Karpas-422 (cell line): Measurements from ENCODE around the gene ARID3C. TPM values are rescaled to one million over a fixed set of nuclear protein-coding genes. Genes with fewer than 3 reads are reported as not detected.

Experiments used
- DNase-seq: peaks from one replicate; pipeline ENCODE4 v3.0.0-alpha.2; 2015
- H2AFZ ChIP-seq: fragments of 200-600 bp; sonication (generic); 2 replicates; pipeline ENCODE4 v1.6.1; 2014; ENCODE audit warnings: antibody characterized with exemption, low read length, mixed read lengths
- H3K27ac ChIP-seq: fragments of 200-600 bp; sonication (generic); 2 replicates; pipeline ENCODE4 v1.5.1; 2014; ENCODE audit warnings: mild to moderate bottlenecking, low read length, moderate library complexity
- H3K27me3 ChIP-seq: fragments of 200-600 bp; sonication (generic); 2 replicates; pipeline ENCODE4 v1.6.1; 2014; ENCODE audit warnings: low read length, mixed read lengths
- H3K36me3 ChIP-seq: fragments of 200-600 bp; sonication (generic); 2 replicates; pipeline ENCODE4 v1.6.1; 2014; ENCODE audit warnings: low read length, mixed read lengths; ENCODE audit not compliant: insufficient read depth
- H3K4me1 ChIP-seq: fragments of 200-600 bp; sonication (generic); 2 replicates; pipeline ENCODE4 v1.6.1; 2014; ENCODE audit warnings: mild to moderate bottlenecking, low read length, mixed read lengths
- H3K4me2 ChIP-seq: fragments of 200-600 bp; sonication (generic); 2 replicates; pipeline ENCODE4 v1.6.1; 2014; ENCODE audit warnings: low read length, low read depth, mild to moderate bottlenecking; ENCODE audit not compliant: poor library complexity, severe bottlenecking
- H3K4me3 ChIP-seq: fragments of 200-600 bp; sonication (generic); 2 replicates; pipeline ENCODE4 v1.5.1; 2014; ENCODE audit warnings: mild to moderate bottlenecking, antibody characterized with exemption, low read length, mixed read lengths
- H3K79me2 ChIP-seq: fragments of 200-600 bp; sonication (generic); 2 replicates; pipeline ENCODE4 v1.6.1; 2014; ENCODE audit warnings: mild to moderate bottlenecking, low read length, mixed read lengths
- H3K9ac ChIP-seq: fragments of 200-600 bp; sonication (generic); 2 replicates; pipeline ENCODE4 v1.6.0; 2014; ENCODE audit warnings: low read length
- H3K9me2 ChIP-seq: fragments of 200-600 bp; sonication (generic), shearing (Covaris generic); replicated peaks from 2 replicates; pipeline ENCODE4 v1.6.0; 2014; ENCODE audit warnings: mild to moderate bottlenecking, low read length, moderate library complexity; ENCODE audit not compliant: insufficient read depth
- H3K9me3 ChIP-seq: fragments of 300-700, 200-600 bp; sonication (generic); 2 replicates; pipeline ENCODE4 v1.6.1; 2014; ENCODE audit warnings: low read length, mixed read lengths
- H4K20me1 ChIP-seq: fragments of 200-600 bp; sonication (generic); 2 replicates; pipeline ENCODE4 v1.6.1; 2014; ENCODE audit warnings: mild to moderate bottlenecking, antibody characterized with exemption, low read length, low read depth; ENCODE audit not compliant: insufficient read depth
- total RNA-seq: library from RNA; depleted of rRNA; stranded (reverse); fragments of >200 nt; shearing (Covaris generic); gene quantifications from 2 replicates; pipeline ENCODE4 v1.2.3, GENCODE V29; 2014; ENCODE audit warnings: low replicate concordance

Gene ARID3C
- total RNA-seq, 1 experiment from 2014 or later, result 0.48 TPM

DNA sequence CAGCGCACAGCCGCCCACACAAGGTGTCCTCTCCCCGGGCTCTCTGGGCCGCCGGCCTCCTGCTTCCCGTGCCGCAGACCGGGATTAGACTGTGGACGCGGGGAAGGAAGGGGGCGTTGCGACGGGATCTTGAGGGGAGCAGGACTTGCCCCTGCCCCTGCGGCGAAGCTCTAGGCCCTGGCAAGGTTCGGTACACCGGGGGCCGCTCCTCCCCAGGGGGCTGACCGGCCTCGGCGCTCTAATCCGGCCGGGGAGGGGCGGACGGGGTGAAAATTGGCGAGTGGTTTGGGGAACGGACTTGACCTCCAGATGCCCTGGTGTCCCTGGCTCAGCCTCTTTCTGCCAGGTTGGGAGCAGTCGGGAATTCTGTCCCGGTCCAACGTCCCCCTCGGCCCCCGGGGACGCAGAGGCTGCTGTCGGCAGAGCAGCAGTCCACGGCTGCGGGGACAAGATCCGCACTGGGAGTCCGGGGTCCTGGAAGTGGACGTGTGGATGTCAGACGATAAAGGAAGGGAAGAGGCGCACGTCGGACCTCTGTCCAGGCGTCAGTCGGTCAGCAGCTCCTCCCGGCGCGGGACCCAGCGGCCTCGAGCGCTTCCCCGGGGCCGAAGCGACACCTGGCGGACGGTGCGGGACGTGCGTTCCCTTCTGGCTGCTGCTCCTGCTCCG, 37.5 kb downstream of the ARID3C start:
- peak; percentile 91 for DNase-seq
- Histone ChIP-seq H2AFZ (no peak overlapping the region), H3K27me3 (no peaks in the 10 kb centered on the region)

DNA sequence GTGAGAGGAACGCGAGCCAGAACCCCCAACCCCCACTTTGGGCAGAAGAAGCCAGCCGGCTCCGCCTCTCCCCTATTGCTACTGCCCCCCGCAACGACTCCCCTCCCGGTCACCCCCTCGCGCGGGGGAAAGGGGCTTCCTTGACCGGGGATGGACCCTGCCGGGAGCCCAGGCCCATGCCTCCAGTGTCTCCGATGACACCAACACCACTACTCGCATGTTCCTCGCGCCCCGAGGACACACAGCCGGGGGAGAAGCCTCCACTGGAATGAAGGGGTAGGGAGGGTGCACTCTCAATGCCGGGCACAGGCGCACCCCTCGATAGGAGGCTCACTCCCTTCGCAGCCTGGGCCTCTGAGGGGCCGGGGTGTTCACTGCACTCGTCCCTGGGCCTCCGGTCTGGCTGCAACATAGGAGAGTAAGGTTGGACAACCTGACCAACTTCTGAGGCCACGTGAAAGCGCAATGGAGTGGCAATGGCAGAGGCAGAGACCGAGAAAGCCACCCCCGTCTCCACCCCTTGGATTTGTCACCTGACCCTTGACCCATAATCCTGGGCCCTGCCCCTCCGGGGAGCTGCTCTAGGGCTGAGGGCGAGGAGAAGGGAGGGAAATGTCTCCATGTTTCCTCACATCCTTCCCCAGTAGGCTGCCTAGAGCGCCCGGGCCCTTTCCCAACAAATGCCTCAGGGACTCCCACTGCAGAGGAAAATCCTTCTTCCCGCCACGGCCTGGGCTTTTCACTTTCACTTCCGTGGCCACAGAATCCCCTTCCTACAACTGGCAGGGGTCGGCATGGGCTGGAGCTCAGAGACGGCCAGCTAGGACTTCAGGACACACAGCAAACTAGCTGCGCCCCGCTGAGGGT, 38.3 kb downstream of the ARID3C start:
- no peaks in the 10 kb centered on the region for H3K9me2 ChIP-seq
- no peaks in the 10 kb centered on the region for H3K4me1 ChIP-seq
- no peak overlapping the region for H3K27ac ChIP-seq
- H3K36me3 ChIP-seq, result no peaks in the 10 kb centered on the region
- no peak overlapping the region for H3K9ac ChIP-seq
- no peak overlapping the region for H2AFZ ChIP-seq
- peaks cover 4% of the 10 kb centered on the region; the same call in 1 of the 2 replicates for H4K20me1 ChIP-seq
- no peak for DNase-seq
- H3K79me2 ChIP-seq, result no peaks in the 10 kb centered on the region
- H3K27me3 ChIP-seq, result no peaks in the 10 kb centered on the region
- H3K4me2 ChIP-seq, result no peak overlapping the region
- no peaks in the 10 kb centered on the region for H3K9me3 ChIP-seq
- no peak overlapping the region for H3K4me3 ChIP-seq

More for the DNA sequence above, 37.5 kb downstream of the ARID3C start:
- peaks cover 4% of the 10 kb centered on the region; the same call in 1 of the 2 replicates for H4K20me1 ChIP-seq
- no peak overlapping the region for H3K27ac ChIP-seq
- H3K36me3 ChIP-seq, result no peaks in the 10 kb centered on the region
- no peaks in the 10 kb centered on the region for H3K4me1 ChIP-seq
- H3K9me3 ChIP-seq, result no peaks in the 10 kb centered on the region
- H3K9me2 ChIP-seq, result no peaks in the 10 kb centered on the region
- H3K4me3 ChIP-seq, result no peak overlapping the region
- H3K4me2 ChIP-seq, result no peak overlapping the region
- H3K79me2 ChIP-seq, result no peaks in the 10 kb centered on the region
- H3K9ac ChIP-seq, result no peak overlapping the region

DNA sequence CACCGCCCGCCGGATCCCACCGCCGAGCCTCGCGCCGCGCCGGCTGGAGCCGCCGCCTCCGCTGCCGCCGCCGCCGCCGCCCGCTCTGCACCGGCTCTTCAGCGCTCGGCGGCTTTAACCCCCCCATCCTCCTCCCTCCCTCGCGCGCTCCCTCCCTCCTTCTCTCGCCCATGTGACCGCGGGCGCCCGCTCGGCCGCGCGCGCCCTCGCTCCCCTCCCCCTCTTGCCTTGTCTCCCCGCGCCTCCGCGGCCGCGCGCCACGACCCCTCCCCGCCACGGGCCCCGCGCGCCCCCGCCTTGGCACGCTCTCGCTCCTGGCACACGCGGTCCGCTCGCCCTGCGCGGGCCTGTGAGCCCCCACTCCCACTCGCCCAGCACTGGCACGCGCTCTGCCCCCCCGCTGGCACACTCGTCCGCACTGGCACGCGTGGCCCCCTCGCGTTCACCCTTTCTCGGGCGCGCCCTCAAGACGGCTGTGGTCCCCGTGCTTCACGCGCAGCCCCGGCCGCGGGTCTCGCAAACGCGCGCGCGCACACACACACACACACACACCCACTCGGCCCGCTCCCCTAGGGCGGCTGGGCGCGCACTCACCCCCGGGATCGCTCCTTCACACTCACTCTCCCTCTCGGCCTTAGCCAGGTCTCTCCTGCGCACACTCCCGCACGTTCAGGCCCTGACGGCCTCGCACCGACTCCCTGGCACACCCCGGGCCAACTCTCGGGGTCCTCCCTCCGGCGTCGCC, 39.1 kb downstream of the ARID3C start, which contains the start of gene CNTFR:
Gene CNTFR, minus strand, starts transcription at position 89 of the 745 bp plus-strand sequence. CDS start 20,743 bp downstream, outside the sequence.
- H3K4me3 ChIP-seq, result no peak within 1 kb of the TSS
- H2AFZ ChIP-seq, result no peak within 1 kb of the TSS
- H3K27me3 ChIP-seq, result no peaks in the 10 kb centered on the region
- no peak for DNase-seq
- H3K4me1 ChIP-seq, result no peaks in the 10 kb centered on the region
- H3K9me2 ChIP-seq, result no peaks in the 10 kb centered on the region
- no peak within 1 kb of the TSS for H3K4me2 ChIP-seq
- H3K9ac ChIP-seq, result no peak within 1 kb of the TSS
- no peaks in the 10 kb centered on the region for H3K9me3 ChIP-seq
- H3K79me2 ChIP-seq, result no peaks in the 10 kb centered on the region
- no peak within 1 kb of the TSS for H3K27ac ChIP-seq
- no peaks in the 10 kb centered on the region for H3K36me3 ChIP-seq
- H4K20me1 ChIP-seq, result peaks cover 4% of the 10 kb centered on the region; the same call in 1 of the 2 replicates

DNA sequence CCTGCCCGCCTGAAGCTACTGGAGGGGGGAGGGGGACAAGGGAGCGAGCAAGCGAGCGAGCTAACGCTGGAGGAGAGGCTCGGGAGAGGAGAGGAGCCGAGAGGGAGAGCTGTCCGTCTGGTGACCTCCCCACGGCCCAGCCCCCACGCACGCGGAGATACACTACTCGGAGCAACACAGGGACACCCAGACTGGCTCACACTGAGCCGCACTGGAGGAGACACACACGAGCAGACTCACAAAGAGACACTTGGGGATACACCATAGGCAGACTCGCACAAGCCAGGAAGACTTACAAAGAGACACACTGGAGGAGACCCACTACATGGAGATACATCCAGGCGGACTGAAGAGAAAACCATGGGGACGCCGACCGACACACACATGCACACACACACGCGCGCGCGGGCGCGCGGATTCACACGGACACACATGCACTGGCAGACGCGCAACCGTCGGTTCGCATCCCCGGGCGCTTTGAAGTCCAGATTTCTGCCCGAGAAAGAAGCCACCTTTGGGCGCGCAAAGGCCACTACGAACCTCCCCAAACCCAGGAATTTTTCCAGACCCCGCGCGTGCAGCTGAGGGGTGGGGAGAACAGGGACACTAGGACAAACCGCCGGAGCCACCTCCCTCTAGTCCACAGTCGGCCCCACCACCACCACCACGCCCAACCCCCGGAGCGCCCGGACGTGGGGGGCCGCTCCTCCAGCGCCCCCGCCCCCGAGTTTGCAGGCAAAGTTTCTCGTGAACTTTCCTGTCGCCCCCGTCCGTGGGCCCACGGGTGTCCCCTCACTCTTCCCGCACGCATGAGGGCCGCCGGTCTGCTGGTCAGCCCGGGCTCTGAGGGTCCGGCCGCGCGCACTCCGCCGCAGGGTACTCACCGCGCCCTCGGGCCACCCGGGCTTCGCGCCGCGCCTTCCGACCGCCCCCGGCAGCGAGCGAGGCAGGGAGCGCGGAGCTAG, 39.9 kb downstream of the ARID3C start:
- Histone ChIP-seq H3K36me3 (no peaks in the 10 kb centered on the region), H2AFZ (no peak overlapping the region), H3K27me3 (no peaks in the 10 kb centered on the region), H4K20me1 (peaks cover 4% of the 10 kb centered on the region; the same call in 1 of the 2 replicates), H3K4me2 (no peak overlapping the region), H3K4me3 (no peak overlapping the region), H3K79me2 (no peaks in the 10 kb centered on the region), H3K9ac (no peak overlapping the region), H3K4me1 (no peaks in the 10 kb centered on the region), H3K9me3 (no peaks in the 10 kb centered on the region), H3K9me2 (no peaks in the 10 kb centered on the region), H3K27ac (no peak overlapping the region)
- DNase-seq, result no peak

DNA sequence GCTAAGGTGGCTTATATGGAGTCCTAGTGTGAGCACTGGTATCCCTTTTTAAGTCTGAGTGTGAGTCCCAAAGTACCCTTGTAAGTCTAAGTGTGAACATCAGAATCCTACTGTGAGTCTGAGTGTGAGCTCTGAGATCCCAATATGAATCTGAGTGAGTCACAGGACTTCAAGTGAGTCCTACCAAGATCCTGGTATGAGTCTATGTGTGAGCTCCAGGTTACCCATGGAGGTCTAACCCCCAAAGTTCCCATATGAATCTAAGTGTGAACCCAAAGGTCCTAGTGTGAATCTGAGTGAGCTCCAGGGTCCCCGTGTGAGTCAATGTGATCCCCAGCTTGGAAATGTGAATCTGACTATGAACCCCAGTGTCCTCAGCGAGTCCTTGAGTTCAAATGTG, 41.6 kb downstream of the ARID3C start:
- Histone ChIP-seq H3K9me2 (no peaks in the 10 kb centered on the region), H3K27me3 (no peaks in the 10 kb centered on the region), H2AFZ (no peak overlapping the region), H3K36me3 (no peaks in the 10 kb centered on the region), H3K27ac (no peak overlapping the region), H3K4me1 (no peaks in the 10 kb centered on the region), H3K4me2 (no peak overlapping the region), H3K9ac (no peak overlapping the region), H3K79me2 (no peaks in the 10 kb centered on the region), H3K9me3 (no peaks in the 10 kb centered on the region), H3K4me3 (no peak overlapping the region), H4K20me1 (peaks cover 4% of the 10 kb centered on the region; the same call in 1 of the 2 replicates)
- DNase-seq, result no peak

DNA sequence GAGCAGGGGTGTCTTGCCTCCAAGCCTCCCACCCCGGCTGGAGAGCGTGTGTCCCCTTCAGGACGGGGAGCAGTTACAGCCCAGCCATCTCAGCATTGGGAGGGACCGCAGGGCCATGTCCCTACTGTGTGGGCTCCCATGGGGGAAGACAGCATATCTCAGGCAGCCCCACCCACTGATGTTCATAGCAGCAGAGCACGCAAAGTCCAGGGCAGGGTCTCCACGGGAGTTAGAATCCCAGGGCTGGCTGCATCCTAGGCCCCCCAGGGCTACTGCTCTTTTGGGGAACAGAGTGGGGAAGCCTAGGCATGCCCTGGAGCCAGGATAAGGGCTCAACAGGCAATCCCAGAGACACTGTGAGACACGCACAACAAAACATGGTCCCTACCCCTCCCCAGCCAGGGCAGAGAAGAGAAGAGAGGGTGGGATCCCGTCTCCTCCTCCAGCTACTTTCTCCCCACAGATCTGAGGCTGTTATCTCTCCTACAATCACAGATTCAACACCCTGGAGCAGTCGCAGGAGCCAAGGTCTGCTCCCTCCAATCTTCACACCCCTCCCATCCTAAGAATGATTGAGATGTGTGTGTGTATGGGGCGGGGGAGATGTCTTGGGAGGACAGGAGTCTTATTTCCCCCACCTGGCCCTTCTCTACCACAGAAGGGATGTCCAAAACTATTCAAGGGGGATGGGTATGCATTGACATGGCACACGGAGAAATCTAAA, 42.8 kb downstream of the ARID3C start:
- no peak for DNase-seq
- Histone ChIP-seq H4K20me1 (no peaks in the 10 kb centered on the region; the same call in 1 of the 2 replicates), H3K4me3 (no peak overlapping the region), H3K9ac (no peak overlapping the region), H3K27me3 (no peaks in the 10 kb centered on the region), H3K4me2 (no peak overlapping the region), H3K9me3 (no peaks in the 10 kb centered on the region), H3K79me2 (no peaks in the 10 kb centered on the region), H3K4me1 (no peaks in the 10 kb centered on the region), H3K9me2 (no peaks in the 10 kb centered on the region), H2AFZ (no peak overlapping the region), H3K27ac (no peak overlapping the region), H3K36me3 (no peaks in the 10 kb centered on the region)

DNA sequence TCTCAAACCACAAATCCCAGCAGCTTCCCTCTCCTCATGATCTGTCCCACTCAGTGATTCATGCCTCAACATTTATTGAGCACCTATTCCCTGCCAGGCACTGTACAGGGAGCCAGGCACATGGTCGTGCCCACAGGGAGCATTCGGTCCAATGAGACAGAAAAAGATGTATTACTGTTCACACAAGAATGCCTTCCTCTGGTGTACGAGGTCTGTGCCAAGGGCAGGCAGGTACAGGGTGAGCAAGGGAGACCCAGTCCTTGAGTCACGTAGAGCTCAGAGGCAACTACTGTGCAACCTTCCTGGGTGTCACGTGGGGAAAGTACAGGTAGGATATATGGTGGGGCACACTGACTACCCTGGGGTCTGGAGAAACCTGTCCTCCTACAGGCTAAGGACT, 43.9 kb downstream of the ARID3C start:
- Histone ChIP-seq H3K4me3 (no peak overlapping the region), H3K27ac (no peak overlapping the region), H3K4me1 (no peaks in the 10 kb centered on the region), H3K4me2 (no peak overlapping the region), H3K9ac (no peak overlapping the region), H3K9me3 (no peaks in the 10 kb centered on the region), H3K27me3 (no peaks in the 10 kb centered on the region), H2AFZ (no peak overlapping the region), H4K20me1 (no peaks in the 10 kb centered on the region; the same call in 1 of the 2 replicates), H3K79me2 (no peaks in the 10 kb centered on the region), H3K36me3 (no peaks in the 10 kb centered on the region), H3K9me2 (no peaks in the 10 kb centered on the region)
- DNase-seq, result no peak
